ENCODE data around the gene NCAM2.
A peak's percentile ranks its signal among the peaks of the same experiment; 100 is the strongest.

NCAM2 gene

GRCh38 chr21:21439761-21440160 lies 441.6 kb downstream of the NCAM2 start:
- peak; percentile 53 for DNase-seq (ENCODE audit: low read depth)

GRCh38 chr21:21457077-21457476 lies 458.9 kb downstream of the NCAM2 start:
- no peak for DNase-seq (ENCODE audit: low read depth)

- no peak for DNase-seq (ENCODE audit: low read depth)
Measured at GRCh38 chr21:21458124-21458631, 460.0 kb downstream of the NCAM2 start.

GRCh38 chr21:21460979-21461378 lies 462.8 kb downstream of the NCAM2 start:
- no peak for DNase-seq (ENCODE audit: low read depth)

GRCh38 chr21:21463456-21463855 lies 465.2 kb downstream of the NCAM2 start:
- DNase-seq (ENCODE audit: low read depth), result peak; percentile 37

- DNase-seq (ENCODE audit: low read depth), result no peak
Measured at GRCh38 chr21:21464684-21465083, 466.5 kb downstream of the NCAM2 start.

- DNase-seq (ENCODE audit: low read depth), result no peak
Measured at GRCh38 chr21:21466752-21467151, 468.5 kb downstream of the NCAM2 start.

GRCh38 chr21:21468003-21468402 lies 469.8 kb downstream of the NCAM2 start:
- no peak for DNase-seq (ENCODE audit: low read depth)

- no peak for DNase-seq (ENCODE audit: low read depth)
Measured at GRCh38 chr21:21481239-21481638, 483.0 kb downstream of the NCAM2 start.

GRCh38 chr21:21508859-21509258 lies 510.6 kb downstream of the NCAM2 start:
- no peak for DNase-seq (ENCODE audit: low read depth)

- no peak for DNase-seq (ENCODE audit: low read depth)
Measured at GRCh38 chr21:21530680-21531079, 532.5 kb downstream of the NCAM2 start.

- peak; percentile 10 for DNase-seq (ENCODE audit: low read depth)
Measured at GRCh38 chr21:21547368-21547953, 549.3 kb downstream of the NCAM2 start.

GRCh38 chr21:21559285-21560045 lies 561.3 kb downstream of the NCAM2 start:
- no peak for DNase-seq (ENCODE audit: low read depth)
